ENCODE results near the gene MYO5A.

DNA sequence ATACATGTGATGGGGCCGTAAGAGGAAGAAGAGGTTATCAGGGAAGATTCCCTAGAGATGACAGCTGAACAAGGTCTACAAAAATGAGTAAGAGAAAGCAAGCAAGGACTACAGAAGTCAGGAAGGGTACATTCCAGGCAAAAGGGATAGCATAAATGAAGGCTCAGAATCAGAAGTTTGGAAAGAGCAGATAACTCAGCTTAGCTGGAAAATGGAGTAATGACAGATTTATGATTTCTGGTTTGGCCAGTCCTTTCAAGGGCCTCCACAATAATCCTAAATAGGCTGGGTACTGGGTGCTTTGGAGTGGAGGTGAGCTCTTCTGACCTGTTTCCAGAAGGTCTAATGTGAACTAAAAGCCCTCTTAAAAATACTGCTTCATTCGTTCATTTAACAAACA is 110.7 kb downstream of the MYO5A start:
- TF ChIP-seq, protein P1, sequence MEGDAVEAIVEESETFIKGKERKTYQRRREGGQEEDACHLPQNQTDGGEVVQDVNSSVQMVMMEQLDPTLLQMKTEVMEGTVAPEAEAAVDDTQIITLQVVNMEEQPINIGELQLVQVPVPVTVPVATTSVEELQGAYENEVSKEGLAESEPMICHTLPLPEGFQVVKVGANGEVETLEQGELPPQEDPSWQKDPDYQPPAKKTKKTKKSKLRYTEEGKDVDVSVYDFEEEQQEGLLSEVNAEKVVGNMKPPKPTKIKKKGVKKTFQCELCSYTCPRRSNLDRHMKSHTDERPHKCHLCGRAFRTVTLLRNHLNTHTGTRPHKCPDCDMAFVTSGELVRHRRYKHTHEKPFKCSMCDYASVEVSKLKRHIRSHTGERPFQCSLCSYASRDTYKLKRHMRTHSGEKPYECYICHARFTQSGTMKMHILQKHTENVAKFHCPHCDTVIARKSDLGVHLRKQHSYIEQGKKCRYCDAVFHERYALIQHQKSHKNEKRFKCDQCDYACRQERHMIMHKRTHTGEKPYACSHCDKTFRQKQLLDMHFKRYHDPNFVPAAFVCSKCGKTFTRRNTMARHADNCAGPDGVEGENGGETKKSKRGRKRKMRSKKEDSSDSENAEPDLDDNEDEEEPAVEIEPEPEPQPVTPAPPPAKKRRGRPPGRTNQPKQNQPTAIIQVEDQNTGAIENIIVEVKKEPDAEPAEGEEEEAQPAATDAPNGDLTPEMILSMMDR (IDR thresholded peaks at IDR 0.05) = no peak
- no peak for TF ChIP-seq POLR2A (IDR thresholded peaks at IDR 0.05)
- TF ChIP-seq POLR2AphosphoS5 (IDR thresholded peaks at IDR 0.05) = no peak
